Kasumi-1 (cell line): ENCODE measurements around the gene ZNF234.
"Not testable (repeated sequence)": the region's sequence is repeated elsewhere in the genome, so short reads cannot be mapped to it uniquely, and the experiment has no call there.

Source experiments
- DNase-seq, 2 experiments: peaks; one replicate each; lab custom pipeline; 2025; lab: John Stamatoyannopoulos, UW

ZNF234 gene

DNA sequence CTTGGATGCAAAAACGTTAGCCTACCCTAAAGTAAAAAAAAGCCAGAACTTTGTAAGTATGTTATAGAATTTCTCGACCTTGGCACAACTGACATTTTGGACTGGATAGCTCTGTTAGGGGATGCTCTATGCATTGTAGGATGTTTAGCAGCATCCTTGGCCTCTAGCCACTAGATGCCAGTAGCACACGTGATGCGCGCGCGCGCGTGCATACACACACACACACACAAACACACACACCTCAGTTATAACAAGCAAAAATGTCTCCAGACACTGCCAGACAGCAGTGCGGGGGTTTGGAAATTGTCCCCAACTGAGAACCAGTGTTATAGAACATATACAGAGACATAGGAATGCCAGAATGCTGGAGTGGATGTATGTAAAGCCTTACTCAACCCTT, 40.8 kb downstream of the ZNF234 start:
- DNase-seq, result no peak

DNA sequence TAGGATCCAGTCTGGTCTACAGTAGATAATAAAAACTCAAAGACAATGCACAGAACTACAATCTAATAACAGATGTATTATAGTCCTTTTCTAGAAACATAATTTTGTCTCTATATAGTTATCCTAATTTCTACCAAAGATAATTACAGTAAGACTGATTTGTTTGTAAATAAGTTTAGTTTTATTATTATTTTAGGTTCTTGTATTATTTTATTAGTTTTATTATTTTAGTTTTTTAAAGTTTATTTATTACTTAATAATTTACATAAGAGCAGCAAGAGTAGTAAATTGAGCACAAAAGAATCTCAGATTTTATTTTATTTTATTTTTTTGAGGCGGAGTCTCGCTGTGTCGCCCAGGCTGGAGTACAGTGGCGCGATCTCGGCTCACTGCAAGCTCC, 48.7 kb downstream of the ZNF234 start:
- no peak for DNase-seq

- no peak for DNase-seq
These were observed 50.8 kb downstream of the ZNF234 start for GRCh38 chr19:44192127-44192526.

- no peak for DNase-seq
These were observed 55.4 kb downstream of the ZNF234 start for GRCh38 chr19:44196772-44197171.

DNA sequence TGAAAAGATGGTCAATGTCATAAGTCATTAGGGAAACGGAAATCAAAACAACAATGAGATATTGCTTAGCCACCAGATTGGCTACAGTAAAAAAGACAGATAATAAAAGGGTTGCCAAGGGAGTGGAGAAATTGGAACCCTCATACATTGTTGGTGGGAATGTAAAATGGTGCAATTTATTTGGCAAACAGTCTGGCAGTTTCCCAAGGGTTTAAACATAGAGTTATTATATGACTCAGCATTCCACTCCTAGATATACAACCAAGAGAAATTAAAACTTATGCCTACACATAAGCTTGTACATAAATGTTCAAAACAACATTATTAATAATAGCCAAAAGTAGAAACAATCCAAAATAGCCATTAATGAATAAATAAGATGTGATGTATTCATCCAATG, 61.1 kb downstream of the ZNF234 start:
- DNase-seq, result no peak

GRCh38 chr19:44202974-44203373, 61.6 kb downstream of the ZNF234 start:
- DNase-seq, result no peak

DNA sequence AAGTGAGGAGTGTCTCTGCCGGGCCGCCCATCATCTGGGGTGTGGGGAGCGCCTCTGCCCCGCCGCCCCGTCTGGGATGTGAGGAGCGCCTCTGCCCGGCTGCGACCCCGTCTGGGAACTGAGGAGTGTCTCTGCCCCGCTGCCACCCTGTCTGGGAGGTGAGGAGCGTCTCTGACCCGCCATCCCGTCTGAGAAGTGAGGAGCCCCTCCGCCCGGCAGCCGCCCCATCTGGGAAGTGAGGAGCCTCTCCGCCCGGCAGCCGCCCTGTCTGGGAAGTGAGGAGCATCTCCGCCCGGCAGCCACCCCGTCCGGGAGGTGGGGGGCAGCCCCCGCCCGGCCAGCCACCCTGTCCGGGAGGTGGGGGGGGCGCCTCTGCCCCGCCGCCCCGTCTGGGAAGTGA, 62.5 kb downstream of the ZNF234 start:
- DNase-seq, result not testable (repeated sequence)

GRCh38 chr19:44204772-44205171, 63.4 kb downstream of the ZNF234 start:
- no peak for DNase-seq

DNA sequence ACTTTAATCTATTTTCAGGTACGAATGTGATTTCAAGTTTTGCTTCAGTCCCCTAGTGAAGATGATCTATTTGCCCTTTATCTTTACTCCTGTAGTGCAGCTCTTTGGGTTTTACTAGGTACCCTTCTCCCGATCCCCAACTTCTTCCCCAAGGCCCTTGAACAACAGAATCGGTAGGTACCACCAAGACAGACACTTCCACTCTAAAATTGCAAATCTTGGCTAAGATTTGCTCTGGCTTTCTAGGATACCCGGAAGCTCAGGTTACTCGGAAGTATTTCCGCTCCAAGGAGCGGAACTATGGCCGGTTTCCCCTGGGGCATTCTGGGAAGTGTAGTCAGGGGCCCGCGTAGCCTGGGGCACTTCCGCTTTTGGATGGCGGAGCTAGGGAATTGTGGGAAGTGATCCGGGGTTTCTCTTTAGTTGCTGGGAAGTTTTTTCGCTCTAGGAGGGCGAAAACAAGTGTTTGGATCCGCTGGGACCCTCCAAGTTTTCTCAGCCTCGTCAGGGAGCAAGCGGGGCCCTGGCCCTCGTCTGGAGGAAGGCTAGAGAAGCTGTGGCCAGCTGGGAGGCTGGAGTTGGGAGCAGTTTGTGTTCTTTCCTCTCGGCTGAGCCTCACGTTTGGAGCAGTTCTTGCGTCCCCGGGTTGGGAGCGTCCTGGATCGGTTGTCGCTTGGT, 65.9 kb downstream of the ZNF234 start:
- peak; percentile 95 to 98 for DNase-seq
